ENCODE results near the gene CCL22.

Gene CCL22

DNA sequence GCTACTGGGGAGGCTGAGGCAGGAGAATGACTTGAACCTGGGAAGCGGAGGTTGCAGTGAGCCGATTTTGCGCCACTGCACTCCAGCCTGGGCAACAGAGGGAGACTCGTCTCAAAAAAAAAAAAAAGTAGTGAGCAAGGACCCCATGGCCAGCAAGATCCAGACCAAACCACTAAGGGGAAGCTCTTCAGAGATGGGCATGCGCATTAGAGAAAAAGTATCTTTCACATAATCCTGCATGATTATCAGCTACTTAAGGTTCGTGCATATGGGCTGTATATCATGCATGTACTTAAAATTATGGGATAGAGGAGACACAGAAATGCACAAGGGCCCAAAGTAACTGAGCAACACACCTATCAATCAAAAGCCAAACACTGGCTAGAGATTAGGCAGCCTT is 10.7 kb upstream of the CCL22 start:
- Histone ChIP-seq H3K79me2 (ENCODE audit: low read length) (no peaks in the 10 kb centered on the region), H3K9ac (ENCODE audit: low read length) (no peak overlapping the region), H2AFZ (ENCODE audit: low read length) (no peak overlapping the region), H3K4me3 (ENCODE audit: low read length) (no peak overlapping the region), H3K4me1 (ENCODE audit: low read length) (no peaks in the 10 kb centered on the region), H3K9me3 (replicated peaks; ENCODE audit: insufficient read depth, low read length) (no peaks in the 10 kb centered on the region), H3F3A (ENCODE audit: insufficient read depth, low read length) (no peaks in the 10 kb centered on the region), H3K36me3 (replicated peaks; ENCODE audit: insufficient read depth, low read length) (no peaks in the 10 kb centered on the region), H3K27ac (ENCODE audit: low read length) (no peak overlapping the region), H4K20me1 (ENCODE audit: insufficient read depth, low read length) (no peaks in the 10 kb centered on the region), H3K9me2 (replicated peaks; ENCODE audit: insufficient read depth, low read length) (no peaks in the 10 kb centered on the region), H3K27me3 (replicated peaks; ENCODE audit: insufficient read depth, low read length) (no peaks in the 10 kb centered on the region), H3K4me2 (ENCODE audit: low read depth, low read length) (no peak overlapping the region)
- DNase-seq: no peak
- no peak for TF ChIP-seq EZH2phosphoT487 (IDR thresholded peaks at IDR 0.05; ENCODE audit: low read length)
- no peak for TF ChIP-seq EZH2 (optimal IDR thresholded peaks at IDR 0.05; ENCODE audit: low read depth, low read length)
- TF ChIP-seq, protein P1, sequence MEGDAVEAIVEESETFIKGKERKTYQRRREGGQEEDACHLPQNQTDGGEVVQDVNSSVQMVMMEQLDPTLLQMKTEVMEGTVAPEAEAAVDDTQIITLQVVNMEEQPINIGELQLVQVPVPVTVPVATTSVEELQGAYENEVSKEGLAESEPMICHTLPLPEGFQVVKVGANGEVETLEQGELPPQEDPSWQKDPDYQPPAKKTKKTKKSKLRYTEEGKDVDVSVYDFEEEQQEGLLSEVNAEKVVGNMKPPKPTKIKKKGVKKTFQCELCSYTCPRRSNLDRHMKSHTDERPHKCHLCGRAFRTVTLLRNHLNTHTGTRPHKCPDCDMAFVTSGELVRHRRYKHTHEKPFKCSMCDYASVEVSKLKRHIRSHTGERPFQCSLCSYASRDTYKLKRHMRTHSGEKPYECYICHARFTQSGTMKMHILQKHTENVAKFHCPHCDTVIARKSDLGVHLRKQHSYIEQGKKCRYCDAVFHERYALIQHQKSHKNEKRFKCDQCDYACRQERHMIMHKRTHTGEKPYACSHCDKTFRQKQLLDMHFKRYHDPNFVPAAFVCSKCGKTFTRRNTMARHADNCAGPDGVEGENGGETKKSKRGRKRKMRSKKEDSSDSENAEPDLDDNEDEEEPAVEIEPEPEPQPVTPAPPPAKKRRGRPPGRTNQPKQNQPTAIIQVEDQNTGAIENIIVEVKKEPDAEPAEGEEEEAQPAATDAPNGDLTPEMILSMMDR (IDR thresholded peaks at IDR 0.05; ENCODE audit: low read length): no peak

- no peak for DNase-seq
- no peaks in the 10 kb centered on the region for H3F3A ChIP-seq (ENCODE audit: insufficient read depth, low read length)
Observed at GRCh38 chr16:57348327-57348726, 10.3 kb upstream of the CCL22 start.

DNA sequence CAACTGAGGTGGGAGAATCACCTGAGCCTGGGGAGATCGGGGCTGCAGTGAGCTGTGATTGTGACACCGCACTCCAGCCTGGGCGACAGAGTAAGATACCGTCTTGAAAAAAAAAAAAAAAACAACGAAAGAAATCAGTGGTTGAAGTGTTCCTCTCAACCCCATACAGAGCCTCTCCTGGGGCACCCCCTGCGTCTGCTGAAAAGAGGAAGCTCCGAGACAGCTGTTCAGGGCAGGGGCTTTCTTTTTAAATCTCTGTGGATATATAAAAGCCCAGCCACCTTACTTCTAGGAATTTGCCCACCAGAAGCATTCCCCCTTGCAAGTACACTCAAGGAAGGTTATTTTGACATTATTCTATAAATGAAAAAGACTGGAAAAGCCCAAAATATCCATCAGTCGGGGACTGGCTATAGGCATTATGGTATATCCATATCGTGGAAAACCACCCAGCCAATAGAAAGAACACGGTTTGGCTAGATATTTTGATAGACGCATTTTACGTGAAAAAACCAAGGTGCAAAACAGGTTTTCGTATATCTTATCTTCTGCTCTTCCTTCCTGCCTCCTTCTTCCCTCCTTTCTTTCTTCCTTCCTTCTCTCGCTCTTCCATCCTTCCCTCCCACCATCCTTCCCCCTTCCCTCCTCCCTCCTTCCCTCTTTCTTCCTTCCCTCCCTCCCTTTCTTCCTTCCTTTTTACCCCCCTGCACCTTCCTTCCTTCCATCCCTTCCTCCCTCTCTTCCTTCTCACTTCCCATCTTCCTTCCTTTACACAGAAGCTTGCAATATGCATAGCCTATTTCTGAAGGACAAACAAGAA is 9.2 kb upstream of the CCL22 start:
- Histone ChIP-seq H3K9me3 (replicated peaks; ENCODE audit: insufficient read depth, low read length) (no peaks in the 10 kb centered on the region), H4K20me1 (ENCODE audit: insufficient read depth, low read length) (no peaks in the 10 kb centered on the region), H3K27ac (ENCODE audit: low read length) (no peak overlapping the region), H3K4me3 (ENCODE audit: low read length) (no peak overlapping the region), H3K79me2 (ENCODE audit: low read length) (no peaks in the 10 kb centered on the region), H3K27me3 (replicated peaks; ENCODE audit: insufficient read depth, low read length) (no peaks in the 10 kb centered on the region), H3F3A (ENCODE audit: insufficient read depth, low read length) (no peaks in the 10 kb centered on the region), H3K9me2 (replicated peaks; ENCODE audit: insufficient read depth, low read length) (no peaks in the 10 kb centered on the region), H2AFZ (ENCODE audit: low read length) (no peak overlapping the region), H3K4me1 (ENCODE audit: low read length) (no peaks in the 10 kb centered on the region), H3K36me3 (replicated peaks; ENCODE audit: insufficient read depth, low read length) (no peaks in the 10 kb centered on the region), H3K4me2 (ENCODE audit: low read depth, low read length) (0 out of 2 replicates have a peak overlapping the region, but pooled peaks have one; percentile 8), H3K9ac (ENCODE audit: low read length) (no peak overlapping the region)
- no peak for DNase-seq
- TF ChIP-seq EZH2 (optimal IDR thresholded peaks at IDR 0.05; ENCODE audit: low read depth, low read length) (no peak), EZH2phosphoT487 (IDR thresholded peaks at IDR 0.05; ENCODE audit: low read length) (no peak)
- TF ChIP-seq, protein P1 (IDR thresholded peaks at IDR 0.05; ENCODE audit: low read length): no peak

More at GRCh38 chr16:57348327-57348726, 10.3 kb upstream of the CCL22 start:
- TF ChIP-seq EZH2 (optimal IDR thresholded peaks at IDR 0.05; ENCODE audit: low read depth, low read length): no peak
- TF ChIP-seq, protein P1 (IDR thresholded peaks at IDR 0.05; ENCODE audit: low read length): no peak
- no peak for TF ChIP-seq EZH2phosphoT487 (IDR thresholded peaks at IDR 0.05; ENCODE audit: low read length)
- H3K4me3 ChIP-seq (ENCODE audit: low read length): no peak overlapping the region
- H3K4me1 ChIP-seq (ENCODE audit: low read length): no peaks in the 10 kb centered on the region
- H3K79me2 ChIP-seq (ENCODE audit: low read length): no peaks in the 10 kb centered on the region
- H3K9me2 ChIP-seq (replicated peaks; ENCODE audit: insufficient read depth, low read length): no peaks in the 10 kb centered on the region
- H2AFZ ChIP-seq (ENCODE audit: low read length): no peak overlapping the region
- no peak overlapping the region for H3K4me2 ChIP-seq (ENCODE audit: low read depth, low read length)
- no peaks in the 10 kb centered on the region for H4K20me1 ChIP-seq (ENCODE audit: insufficient read depth, low read length)
- no peaks in the 10 kb centered on the region for H3K27me3 ChIP-seq (replicated peaks; ENCODE audit: insufficient read depth, low read length)
- H3K27ac ChIP-seq (ENCODE audit: low read length): no peak overlapping the region
- no peaks in the 10 kb centered on the region for H3K9me3 ChIP-seq (replicated peaks; ENCODE audit: insufficient read depth, low read length)
- H3K36me3 ChIP-seq (replicated peaks; ENCODE audit: insufficient read depth, low read length): no peaks in the 10 kb centered on the region
- H3K9ac ChIP-seq (ENCODE audit: low read length): no peak overlapping the region

Data from MM.1S (cell line).